H9 (cell line): ENCODE measurements around the gene RFX1. TPM values are rescaled to one million over a fixed set of nuclear protein-coding genes. Genes with fewer than 3 reads are reported as not detected.

Experiments used
- DNase-seq: peaks from one replicate; pipeline ENCODE4 v3.0.0-alpha.2; 2017
- H2AFZ ChIP-seq: one replicate; pipeline ENCODE4 v1.6.1; 2013; ENCODE audit warnings: mild to moderate bottlenecking, low read length, control low read depth, moderate library complexity
- H2AK5ac ChIP-seq: 2 replicates; pipeline ENCODE4 v1.6.1; 2013; ENCODE audit warnings: low read length, control low read depth, mixed read lengths; ENCODE audit not compliant: insufficient read length
- H2BK120ac ChIP-seq: one replicate; pipeline ENCODE4 v1.6.1; 2013; ENCODE audit warnings: low read depth, mild to moderate bottlenecking, low read length, control low read depth, inconsistent platforms; ENCODE audit not compliant: poor library complexity, severe bottlenecking
- H2BK12ac ChIP-seq: 2 replicates; pipeline ENCODE4 v1.6.1; 2013; ENCODE audit warnings: low read length, control low read depth, mixed read lengths, low read depth; ENCODE audit not compliant: insufficient read length
- H2BK15ac ChIP-seq: 2 replicates; pipeline ENCODE4 v1.6.1; 2013; ENCODE audit warnings: low read depth, low read length, control low read depth
- H2BK20ac ChIP-seq: one replicate; pipeline ENCODE4 v1.6.1; 2013; ENCODE audit warnings: low read depth, mild to moderate bottlenecking, low read length, control low read depth, inconsistent platforms; ENCODE audit not compliant: poor library complexity, severe bottlenecking
- H2BK5ac ChIP-seq: 2 replicates; pipeline ENCODE4 v1.6.1; 2013; ENCODE audit warnings: low read length, control low read depth, mixed read lengths; ENCODE audit not compliant: insufficient read length
- H3K14ac ChIP-seq: 2 replicates; pipeline ENCODE4 v1.6.1; 2013; ENCODE audit warnings: low read length, control low read depth; ENCODE audit not compliant: insufficient read depth
- H3K18ac ChIP-seq: 2 replicates; pipeline ENCODE4 v1.6.1; 2013; ENCODE audit warnings: low read depth, mild to moderate bottlenecking, mixed read lengths, low read length, control low read depth; ENCODE audit not compliant: insufficient read length
- H3K23ac ChIP-seq: 2 replicates; pipeline ENCODE4 v1.6.1; 2013; ENCODE audit warnings: low read length, control low read depth, mixed read lengths, low read depth; ENCODE audit not compliant: insufficient read length
- H3K23me2 ChIP-seq: 2 replicates; pipeline ENCODE4 v1.6.1; 2013; ENCODE audit warnings: low read depth, mild to moderate bottlenecking, mixed read lengths, low read length, control low read depth; ENCODE audit not compliant: insufficient read length, poor library complexity, severe bottlenecking
- H3K27ac ChIP-seq: 2 replicates; pipeline ENCODE4 v1.5.1; 2013; ENCODE audit warnings: low read length, control low read depth, mixed read lengths, low read depth; ENCODE audit not compliant: insufficient read length
- H3K27me3 ChIP-seq: 2 replicates; pipeline ENCODE4 v1.6.1; 2013; ENCODE audit warnings: low read length, control low read depth, inconsistent platforms; ENCODE audit not compliant: insufficient read depth
- H3K4ac ChIP-seq: 2 replicates; pipeline ENCODE4 v1.6.1; 2013; ENCODE audit warnings: low read depth, mild to moderate bottlenecking, control low read depth, inconsistent platforms, low read length, moderate library complexity
- H3K4me1 ChIP-seq: 2 replicates; pipeline ENCODE4 v1.6.1; 2013; ENCODE audit warnings: low read length, control low read depth, inconsistent platforms; ENCODE audit not compliant: insufficient read depth
- H3K4me2 ChIP-seq: 2 replicates; pipeline ENCODE4 v1.6.1; 2013; ENCODE audit warnings: low read length, control low read depth, mixed read lengths; ENCODE audit not compliant: insufficient read length, insufficient read depth
- H3K56ac ChIP-seq: 2 replicates; pipeline ENCODE4 v1.6.1; 2013; ENCODE audit warnings: low read depth, mild to moderate bottlenecking, mixed read lengths, low read length, control low read depth; ENCODE audit not compliant: insufficient read length
- H3K79me1 ChIP-seq: 2 replicates; pipeline ENCODE4 v1.6.1; 2013; ENCODE audit warnings: low read depth, mild to moderate bottlenecking, moderate library complexity, low read length, control low read depth, inconsistent platforms; ENCODE audit not compliant: insufficient read depth, poor library complexity, severe bottlenecking
- H3K79me2 ChIP-seq: 2 replicates; pipeline ENCODE4 v1.6.1; 2013; ENCODE audit warnings: low read length, control low read depth, inconsistent platforms; ENCODE audit not compliant: insufficient read depth
- H3K9ac ChIP-seq: 2 replicates; pipeline ENCODE4 v1.6.1; 2013; ENCODE audit warnings: low read length, control low read depth, mixed read lengths; ENCODE audit not compliant: insufficient read length; ENCODE audit errors: extremely low read depth
- H3K9me3 ChIP-seq: one replicate; pipeline ENCODE4 v1.6.1; 2013; ENCODE audit warnings: low read depth, low read length, inconsistent platforms; ENCODE audit not compliant: control insufficient read depth
- H3T11ph ChIP-seq: one replicate; pipeline ENCODE4 v1.6.1; 2013; ENCODE audit warnings: mild to moderate bottlenecking, low read length, control low read depth, inconsistent platforms
- H4K20me1 ChIP-seq: one replicate; pipeline ENCODE4 v1.6.1; 2013; ENCODE audit not compliant: control insufficient read depth, insufficient read length, insufficient read depth
- H4K5ac ChIP-seq: 2 replicates; pipeline ENCODE4 v1.6.1; 2013; ENCODE audit warnings: low read depth, mild to moderate bottlenecking, mixed read lengths, low read length, control low read depth; ENCODE audit not compliant: insufficient read length
- H4K8ac ChIP-seq: replicated peaks from 2 replicates; pipeline ENCODE4 v1.6.1; 2013; ENCODE audit warnings: low read length, control low read depth, mixed read lengths, low read depth; ENCODE audit not compliant: insufficient read length
- H4K91ac ChIP-seq: 2 replicates; pipeline ENCODE4 v1.6.1; 2013; ENCODE audit warnings: low read depth, mild to moderate bottlenecking, moderate library complexity, mixed read lengths, low read length, control low read depth; ENCODE audit not compliant: insufficient read length
- H3K27ac Mint-ChIP-seq, 3 experiments: 2 replicates in 2 of 3; 3 replicates in 1 of 3; pipeline ENCODE4 v1.8.0; 2020 to 2021; ENCODE audit warnings: mixed read lengths in 3 of 3, mild to moderate bottlenecking in 1 of 3, moderate library complexity in 1 of 3
- H3K27me3 Mint-ChIP-seq: 2 replicates; pipeline ENCODE4 v1.8.0; 2021; ENCODE audit warnings: low read depth, mild to moderate bottlenecking, moderate library complexity, mixed read lengths
- H3K36me3 Mint-ChIP-seq, 3 experiments: 2 replicates in 2 of 3; 3 replicates in 1 of 3; pipeline ENCODE4 v1.8.0; 2020 to 2021; ENCODE audit warnings: low read depth in 3 of 3, mixed read lengths in 3 of 3; ENCODE audit not compliant: insufficient read depth in 1 of 3
- H3K4me1 Mint-ChIP-seq, 2 experiments: 2 replicates each; pipeline ENCODE4 v1.8.0; 2020; ENCODE audit warnings: mixed read lengths in 2 of 2
- H3K4me3 Mint-ChIP-seq, 2 experiments: 2 replicates in 1 of 2; 3 replicates in 1 of 2; pipeline ENCODE4 v1.8.0; 2020 to 2021; ENCODE audit warnings: mild to moderate bottlenecking in 2 of 2, mixed read lengths in 2 of 2, moderate library complexity in 1 of 2
- H3K9me3 Mint-ChIP-seq, 2 experiments: 2 replicates in 1 of 2; 3 replicates in 1 of 2; pipeline ENCODE4 v1.8.0; 2020; ENCODE audit warnings: mild to moderate bottlenecking in 2 of 2, mixed read lengths in 2 of 2, moderate library complexity in 1 of 2
- CTCF ChIP-seq: fragments of 200-600 bp; sonication (generic); conservative IDR thresholded peaks from 3 replicates; pipeline ENCODE4 v1.8.0; 2021; ENCODE audit warnings: antibody characterized with exemption, mild to moderate bottlenecking
- WGBS: extraction: QIAGEN DNeasy Blood & Tissue Kit; methylation state at CpG from one replicate; pipeline ENCODE4 v1.1.7; 2013; ENCODE audit warnings: missing lambda C conversion rate, low lambda C conversion rate, mixed read lengths; ENCODE audit not compliant: insufficient read length; ENCODE audit errors: extremely low coverage; 5-methylcytosine and 5-hydroxymethylcytosine counted together
- total RNA-seq: library from RNA; stranded (reverse); gene quantifications from 2 replicates; pipeline ENCODE4 v1.2.1, GENCODE V29; 2021

The RFX1 gene
- total RNA-seq, 1 experiment from 2014 or later: 21.4 TPM

- Histone ChIP-seq H3K23ac (no peak overlapping the region), H3K56ac (no peak overlapping the region), H2AK5ac (no peak overlapping the region), H3K4ac (no peak overlapping the region), H3K27ac (no peak overlapping the region), H4K5ac (no peak overlapping the region), H3K79me2 (peaks cover 6% of the 10 kb centered on the region; the same call in 1 of the 2 replicates), H2AFZ (no peak overlapping the region), H2BK12ac (no peak overlapping the region), H3K4me2 (no peak overlapping the region), H2BK5ac (no peak overlapping the region), H3K4me1 (no peaks in the 10 kb centered on the region), H2BK120ac (no peak overlapping the region), H2BK15ac (no peak overlapping the region), H3K79me1 (peaks cover 8% of the 10 kb centered on the region), H4K20me1 (no peaks in the 10 kb centered on the region), H3K23me2 (peaks cover 8% of the 10 kb centered on the region), H3K27me3 (no peaks in the 10 kb centered on the region), H2BK20ac (no peak overlapping the region), H4K8ac (no peak overlapping the region), H3K14ac (no peak overlapping the region), H3K9me3 (no peaks in the 10 kb centered on the region), H3K9ac (no peak overlapping the region), H3K18ac (no peak overlapping the region), H4K91ac (no peak overlapping the region), H3T11ph (no peak overlapping the region)
- no peaks in the 10 kb centered on the region for H3K9me3 Mint-ChIP-seq
- DNase-seq: no peak
- no CpG with 5 or more reads among the region's 8 CpGs for WGBS
- H3K27ac Mint-ChIP-seq: no peak overlapping the region
- H3K4me3 Mint-ChIP-seq: no peak overlapping the region
- H3K36me3 Mint-ChIP-seq: peaks cover 22 to 60% (median 60%) of the 10 kb centered on the region in 3 experiments; a peak in 6 of 7 replicates
- H3K27me3 Mint-ChIP-seq: no peaks in the 10 kb centered on the region
- H3K4me1 Mint-ChIP-seq: peaks cover 13% of the 10 kb centered on the region in 2 experiments
- no peak for TF ChIP-seq CTCF
These were observed 49.1 kb downstream of the RFX1 start for GRCh38 chr19:13957051-13957450.
